HG02970 (cell line): Measurements from ENCODE around the gene RELT.

ENCODE experiments used
- ATAC-seq: cut with Tn5 transposase; IDR thresholded peaks from one replicate; pipeline ENCODE4 v1.9.1; 2021; ENCODE audit warnings: mild to moderate bottlenecking, moderate library complexity, moderate number of reproducible peaks; ENCODE audit not compliant: unreplicated experiment, low FRiP score

RELT gene

GRCh38 chr11:73346186-73346935 is 29.8 kb upstream of the RELT start:
- ATAC-seq: no peak

DNA sequence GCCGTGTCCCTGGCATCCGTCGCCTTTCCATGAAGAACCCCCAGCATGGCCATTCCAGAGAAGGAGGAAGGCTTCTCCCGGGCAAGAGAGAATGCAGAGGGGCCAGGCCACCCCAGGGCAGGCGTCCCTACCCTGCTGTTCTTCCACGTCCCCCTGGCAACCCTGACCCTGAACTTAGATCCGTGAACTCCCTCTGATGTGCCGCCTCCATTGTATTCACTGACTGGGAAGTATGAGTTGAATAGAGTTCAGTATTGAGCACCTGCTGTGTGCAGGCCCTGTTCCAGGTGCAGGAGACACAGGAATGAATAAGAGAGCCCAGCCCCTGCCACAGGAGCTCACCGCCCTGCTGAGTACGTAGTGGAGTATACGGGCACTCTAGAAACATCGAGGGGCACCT is 29.1 kb upstream of the RELT start:
- ATAC-seq: no peak

DNA sequence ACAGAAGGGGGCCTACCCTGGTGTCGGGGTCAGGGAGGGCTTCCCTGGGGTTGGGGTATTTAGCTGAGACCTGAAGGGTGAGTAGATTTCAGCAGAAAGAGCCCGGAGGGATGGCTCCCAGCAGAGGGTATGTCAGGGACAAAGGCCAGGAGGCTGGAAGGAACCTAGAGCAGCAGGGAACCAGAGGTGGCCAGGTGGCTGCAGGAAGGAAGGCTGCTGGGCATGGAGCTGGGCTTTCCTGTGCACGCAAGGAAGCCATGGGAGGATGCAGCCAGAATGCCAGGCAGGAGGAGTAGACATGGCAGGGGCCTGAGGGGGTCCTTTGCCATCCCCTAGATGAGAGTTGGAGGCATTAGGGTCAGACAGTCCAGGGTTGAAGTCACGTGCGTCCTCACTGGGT is 27.4 kb upstream of the RELT start:
- no peak for ATAC-seq

- ATAC-seq: no peak
Observed at GRCh38 chr11:73349633-73350032, 26.6 kb upstream of the RELT start.

DNA sequence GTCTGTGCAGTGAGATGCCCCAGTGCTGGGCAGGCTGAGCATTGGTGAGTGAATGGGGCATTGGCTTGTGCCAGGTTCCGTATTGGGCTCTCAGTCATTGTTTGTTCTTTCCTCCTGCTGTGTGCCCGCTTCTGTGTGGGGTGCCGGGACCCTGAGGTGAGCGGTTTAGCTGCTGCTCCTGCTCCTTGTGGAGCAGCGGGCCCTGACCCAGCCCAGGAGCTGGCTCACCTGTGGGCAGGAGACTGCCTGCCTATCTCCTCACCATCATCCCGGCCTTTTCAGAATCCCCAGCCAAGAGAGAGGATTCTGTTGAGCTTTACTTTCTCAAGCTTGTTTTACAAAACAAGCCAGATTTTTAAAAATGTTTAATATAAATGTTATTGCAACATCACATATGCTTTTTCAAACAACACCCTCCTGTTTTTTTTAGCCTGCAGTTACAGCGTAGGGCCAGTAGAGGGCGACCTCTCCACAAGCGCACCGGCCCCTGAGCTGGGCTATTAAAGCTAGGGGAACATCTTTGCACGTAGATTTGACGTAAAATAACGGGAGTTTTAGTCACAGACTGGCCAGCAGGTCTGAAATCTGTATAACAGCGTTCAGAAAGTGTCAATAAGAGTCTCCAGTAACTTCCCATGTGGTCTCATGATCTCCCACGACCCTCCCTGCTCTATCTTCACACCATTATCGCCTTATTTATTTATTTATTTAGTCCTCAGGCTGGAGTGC is 25.1 kb upstream of the RELT start:
- ATAC-seq: no peak

DNA sequence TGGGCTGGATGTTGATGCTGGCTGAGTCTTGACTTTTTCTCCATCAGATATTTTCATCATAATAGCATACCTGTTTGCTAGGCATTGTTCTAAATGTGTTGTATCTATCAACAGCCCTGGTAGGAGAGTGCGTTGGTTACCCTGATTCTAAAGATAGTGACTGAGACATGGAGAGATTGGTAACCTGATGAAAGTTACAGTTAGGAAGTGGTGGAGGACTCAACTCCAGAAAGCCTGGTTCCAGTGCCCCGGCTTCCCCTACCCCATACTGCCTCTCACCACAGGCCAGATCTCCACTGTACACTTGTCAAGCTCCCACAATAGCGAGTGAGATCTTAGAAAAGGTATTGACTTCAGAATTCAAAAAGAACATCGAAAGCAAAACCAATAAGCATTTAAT is 22.8 kb upstream of the RELT start:
- no peak for ATAC-seq

DNA sequence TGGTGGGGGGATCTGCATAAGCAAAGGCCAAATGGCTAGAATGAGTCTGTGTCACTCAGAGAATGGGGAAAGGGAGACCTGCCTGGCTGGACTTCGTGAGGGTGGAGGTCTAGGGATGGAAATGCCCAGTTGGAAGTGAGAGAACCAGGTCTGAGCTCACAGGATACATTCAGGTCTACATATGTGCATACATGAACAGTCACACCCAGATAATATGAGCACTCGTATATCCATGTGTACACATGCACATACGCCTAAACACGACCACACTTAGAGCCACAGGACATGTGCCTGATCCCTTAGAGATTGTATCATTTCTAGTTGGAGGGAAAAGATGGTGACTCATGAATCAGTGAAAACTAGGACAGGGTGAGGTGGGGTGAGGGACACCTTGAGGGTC is 21.1 kb upstream of the RELT start:
- ATAC-seq: no peak

DNA sequence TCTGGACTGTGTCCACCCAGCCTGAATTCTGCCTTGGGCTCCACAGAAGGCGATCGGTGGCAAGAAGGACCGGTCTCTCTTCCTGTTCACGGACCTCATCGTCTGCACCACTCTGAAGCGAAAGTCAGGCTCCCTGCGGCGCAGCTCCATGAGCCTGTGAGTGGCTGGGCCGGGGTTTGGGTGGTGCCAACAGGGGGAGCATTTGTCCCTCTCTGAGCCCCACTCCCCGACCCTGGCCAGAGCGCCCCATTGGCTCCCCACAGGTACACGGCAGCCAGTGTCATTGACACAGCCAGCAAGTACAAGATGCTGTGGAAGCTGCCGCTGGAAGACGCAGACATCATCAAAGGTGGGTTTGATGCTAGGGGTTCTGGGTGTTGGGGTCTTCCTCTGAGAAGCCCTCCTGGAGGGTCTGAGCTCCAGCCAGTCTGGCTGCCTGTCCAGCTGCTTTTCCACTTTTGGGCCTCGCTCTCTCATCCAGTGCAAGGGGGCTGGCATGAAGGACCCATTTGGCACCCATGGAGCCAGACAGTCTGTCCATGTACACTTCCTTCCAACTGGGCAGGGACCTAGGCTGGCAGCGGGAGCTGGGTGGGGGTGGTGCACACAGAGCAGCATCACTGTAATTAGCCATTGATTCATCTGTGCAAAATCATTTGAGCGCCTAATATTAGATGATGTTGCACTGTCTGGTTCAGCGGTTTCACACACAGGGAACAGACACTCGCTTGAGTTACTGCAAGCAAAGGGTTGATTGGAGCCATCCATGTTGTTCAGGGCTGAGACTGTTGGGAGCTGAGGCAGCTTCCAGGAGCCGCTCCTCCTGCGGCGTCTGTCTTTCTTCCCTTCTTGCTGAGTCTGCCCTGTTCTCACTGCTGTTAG is 19.0 kb upstream of the RELT start:
- ATAC-seq: no peak

GRCh38 chr11:73358071-73358470 is 18.1 kb upstream of the RELT start:
- no peak for ATAC-seq

DNA sequence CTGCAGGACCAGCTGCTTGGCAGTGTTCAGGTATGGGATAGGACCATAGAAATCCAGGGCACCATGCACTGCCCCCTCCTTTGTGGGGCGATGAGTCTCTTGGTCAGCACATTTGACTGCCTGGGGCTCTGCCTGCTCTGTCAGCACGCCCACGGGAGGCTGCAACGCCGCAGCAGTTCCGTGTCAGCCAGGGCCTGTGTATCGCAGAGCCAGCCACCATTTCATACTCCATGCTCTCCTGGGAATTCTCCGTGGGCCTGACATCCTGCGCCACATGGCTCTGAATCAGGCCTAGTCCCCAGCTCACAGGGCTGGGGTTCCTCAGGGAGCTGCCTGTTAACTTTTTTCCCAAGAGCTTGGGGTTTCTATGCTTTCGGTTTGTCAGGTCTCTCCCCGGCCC is 16.9 kb upstream of the RELT start:
- ATAC-seq: no peak

DNA sequence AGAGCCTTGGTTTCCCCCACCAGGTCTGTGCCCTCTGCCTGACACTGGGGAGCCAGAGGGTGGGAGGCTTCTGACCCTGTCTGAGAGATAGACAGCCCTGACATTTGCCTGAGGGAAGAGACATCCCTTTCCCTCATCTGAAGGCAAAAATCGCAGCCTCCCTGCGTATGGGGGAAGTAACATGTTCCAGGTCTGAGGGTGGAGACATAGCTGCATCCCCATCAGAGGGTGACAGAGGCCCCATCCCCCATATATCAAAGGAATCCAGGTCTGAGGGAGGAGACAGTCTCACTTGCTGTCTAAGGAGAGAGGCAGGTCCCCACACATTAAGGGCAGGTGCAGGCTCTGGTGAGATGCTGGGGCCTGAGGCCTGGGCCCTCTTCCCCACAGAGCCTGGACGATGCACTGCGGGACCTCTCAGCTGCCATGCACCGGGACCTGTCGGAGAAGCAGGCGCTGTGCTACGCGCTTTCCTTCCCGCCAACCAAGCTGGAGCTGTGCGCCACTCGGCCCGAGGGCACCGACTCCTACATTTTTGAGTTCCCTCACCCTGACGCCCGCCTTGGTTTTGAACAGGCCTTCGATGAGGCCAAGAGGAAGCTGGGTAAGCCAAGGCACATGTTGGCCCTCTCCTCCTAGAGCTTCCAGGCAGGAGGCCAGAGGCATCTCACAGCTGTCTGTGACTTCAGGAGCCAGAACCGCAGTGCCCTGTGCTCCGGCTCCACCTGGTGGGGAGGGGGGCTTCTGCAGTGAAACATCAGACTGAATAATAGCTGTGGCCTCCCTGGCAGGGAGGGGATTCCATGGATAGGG is 16.1 kb upstream of the RELT start:
- ATAC-seq: no peak

- no peak for ATAC-seq
Observed at GRCh38 chr11:73360743-73361369, 15.3 kb upstream of the RELT start.

DNA sequence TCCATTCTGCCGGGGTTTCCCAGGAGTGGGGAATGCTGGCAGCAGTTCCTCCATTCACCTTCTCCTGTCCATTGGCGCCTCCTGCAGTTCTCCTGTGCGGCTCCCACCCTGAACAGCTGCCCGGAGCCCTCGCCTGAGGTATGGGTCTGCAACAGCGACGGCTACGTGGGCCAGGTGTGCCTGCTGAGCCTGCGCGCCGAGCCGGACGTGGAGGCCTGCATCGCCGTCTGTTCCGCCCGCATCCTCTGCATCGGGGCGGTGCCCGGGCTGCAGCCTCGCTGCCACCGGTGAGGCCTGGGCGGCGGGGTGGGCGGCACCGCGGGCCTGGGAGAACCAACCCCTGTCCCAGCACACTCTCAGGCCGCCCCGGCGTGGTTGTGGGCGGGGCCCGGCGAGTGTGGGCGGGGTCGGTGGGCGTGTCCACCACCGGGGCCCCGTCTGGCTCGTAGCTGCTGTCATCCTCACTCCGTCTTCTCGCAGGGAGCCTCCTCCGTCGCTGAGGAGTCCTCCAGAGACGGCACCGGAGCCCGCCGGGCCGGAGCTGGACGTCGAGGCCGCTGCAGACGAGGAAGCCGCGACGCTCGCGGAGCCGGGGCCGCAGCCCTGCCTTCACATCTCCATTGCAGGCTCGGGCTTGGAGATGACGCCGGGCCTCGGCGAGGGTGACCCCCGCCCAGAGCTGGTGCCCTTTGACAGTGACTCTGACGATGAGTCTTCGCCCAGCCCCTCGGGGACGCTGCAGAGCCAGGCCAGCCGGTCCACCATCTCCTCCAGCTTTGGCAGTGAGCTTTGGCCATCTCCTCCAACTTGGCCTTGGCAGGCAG is 14.0 kb upstream of the RELT start:
- no peak for ATAC-seq

- no peak for ATAC-seq
Observed at GRCh38 chr11:73363147-73363546, 13.1 kb upstream of the RELT start.

- no peak for ATAC-seq
Observed at GRCh38 chr11:73365352-73366264, 10.6 kb upstream of the RELT start.

DNA sequence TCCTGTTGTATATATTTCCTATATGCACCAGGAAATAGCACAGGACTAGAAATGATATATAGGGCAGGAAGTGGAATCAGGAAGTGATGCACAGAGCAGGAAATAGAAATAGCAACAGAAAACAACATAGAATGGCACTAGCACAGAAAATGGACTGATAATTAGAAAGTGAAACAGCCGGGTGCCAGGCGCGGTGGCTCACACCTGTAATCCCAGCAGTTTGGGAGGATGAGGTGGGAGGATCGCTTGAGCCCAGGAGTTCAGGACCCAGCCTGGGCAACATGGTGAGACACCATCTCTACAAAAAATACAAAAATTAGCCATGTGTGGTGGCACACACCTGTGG is 10.0 kb upstream of the RELT start:
- ATAC-seq: no peak

- ATAC-seq: no peak
Observed at GRCh38 chr11:73366953-73367352, 9.2 kb upstream of the RELT start.

DNA sequence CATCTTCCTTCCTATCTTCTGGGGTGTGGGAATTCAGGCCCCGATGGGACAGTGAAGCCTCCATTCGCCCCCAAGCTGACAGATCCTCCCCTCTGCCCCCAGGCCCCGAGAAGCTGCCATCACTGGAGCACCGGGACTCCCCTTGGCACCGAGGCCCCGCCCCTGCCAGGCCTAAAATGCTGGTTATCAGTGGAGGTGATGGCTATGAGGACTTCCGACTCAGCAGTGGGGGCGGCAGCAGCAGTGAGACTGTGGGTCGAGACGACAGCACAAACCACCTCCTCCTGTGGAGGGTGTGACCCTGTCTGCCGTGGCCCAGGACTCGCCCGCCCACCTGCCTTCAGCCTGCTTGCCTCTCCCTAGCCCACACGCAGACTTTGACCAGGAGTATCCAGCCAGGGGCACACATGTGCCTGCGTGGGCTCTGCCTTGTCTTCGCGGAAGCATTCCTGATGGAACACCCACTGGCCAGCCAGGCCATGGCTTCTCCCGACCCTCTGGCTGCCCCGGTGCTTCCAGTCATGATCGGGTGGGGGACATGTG is 8.6 kb upstream of the RELT start:
- no peak for ATAC-seq
